Testis (tissue), 3 donors: Measurements from ENCODE around the gene ASMTL. TPM values are rescaled to one million over a fixed set of nuclear protein-coding genes. Genes with fewer than 3 reads are reported as not detected.
A peak's percentile ranks its signal among the peaks of the same experiment; 100 is the strongest.
"Not testable (repeated sequence)": the region's sequence is repeated elsewhere in the genome, so short reads cannot be mapped to it uniquely, and the experiment has no call there.

Source experiments
- DNase-seq: peaks from one replicate; pipeline ENCODE4 v3.0.0-alpha.2; 2019
- H3K27ac ChIP-seq, 2 donors: fragments of 200-600 bp; sonication (generic); one replicate each; pipeline ENCODE4 v1.5.1; 2019
- H3K27me3 ChIP-seq: fragments of 200-600 bp; sonication (generic); one replicate; pipeline ENCODE4 v1.5.1; 2019
- H3K36me3 ChIP-seq: fragments of 200-600 bp; sonication (generic); one replicate; pipeline ENCODE4 v1.5.1; 2017; ENCODE audit warnings: low read depth; ENCODE audit errors: missing control alignments
- H3K4me1 ChIP-seq: fragments of 200-600 bp; sonication (generic); one replicate; pipeline ENCODE4 v1.5.1; 2019
- H3K4me3 ChIP-seq, 2 donors: fragments of 200-600 bp; sonication (generic); one replicate each; pipeline ENCODE4 v1.5.1; 2017 to 2019
- H3K9me3 ChIP-seq: fragments of 200-600 bp; sonication (generic); one replicate; pipeline ENCODE4 v1.5.1; 2017
- CTCF ChIP-seq, 3 experiments: fragments of 450-650 bp in 2 of 3; fragments of 200-600 bp in 1 of 3; sonication (generic) in 1 of 3; IDR thresholded peaks; one replicate each; pipeline ENCODE4 v1.5.1; 2016 to 2019; ENCODE audit warnings: antibody characterized with exemption in 3 of 3, mild to moderate bottlenecking in 2 of 3, moderate library complexity in 1 of 3
- POLR2A ChIP-seq: fragments of 450-650 bp; IDR thresholded peaks from one replicate; pipeline ENCODE4 v1.6.1; 2017; ENCODE audit warnings: antibody characterized with exemption, mild to moderate bottlenecking, moderate library complexity
- WGBS, 2 donors: methylation state at CpG; one replicate each; pipeline ENCODE4 v1.1.5; 2018; 5-methylcytosine and 5-hydroxymethylcytosine counted together
- intact Hi-C: fragments of 100-400 bp; cut with DNase I; formaldehyde crosslinking; loops from one replicate; pipeline ENCODE4 v1.15.1; 2023; ENCODE audit warnings: low total_unique reads
- polyA plus RNA-seq: library from polyadenylated mRNA; stranded (reverse); fragments of 350-450 nt; fragmentation: Illumina TruSeq; extraction: RNeasy Lipid Tissue Mini Kit (QIAGEN cat#74804); gene quantifications from one replicate; pipeline ENCODE4 v1.2.3, GENCODE V29; 2014; ENCODE audit warnings: low read depth, low replicate concordance; ENCODE audit not compliant: insufficient read depth
- total RNA-seq, 2 donors: library from RNA; depleted of rRNA; stranded (reverse); fragments of >200 nt; gene quantifications; one replicate each; pipeline ENCODE4 v1.2.3, GENCODE V29; 2016

Gene ASMTL
- total and polyA plus RNA-seq, 3 donors from 2014 or later: 27.0 to 41.2 (median 31.0) TPM

GRCh38 chrX:1493877-1494510, 41.3 kb upstream of the ASMTL start:
- Histone ChIP-seq H3K4me3 (no peak overlapping the region), H3K4me1 (peaks cover 5% of the 10 kb centered on the region), H3K27ac (no peak overlapping the region), H3K27me3 (no peaks in the 10 kb centered on the region), H3K9me3 (no peaks in the 10 kb centered on the region), H3K36me3 (no peaks in the 10 kb centered on the region)
- DNase-seq: no peak
- TF ChIP-seq POLR2A (no peak), CTCF (IDR thresholded peaks at IDR 0.05) (no peak)
- WGBS, 2 donors: 33 to 47% methylated on average over 7 to 15 of the region's 15 CpGs
- intact Hi-C loops: no loop called here

GRCh38 chrX:1493412-1493811, 40.7 kb upstream of the ASMTL start:
- Histone ChIP-seq H3K9me3 (no peaks in the 10 kb centered on the region), H3K36me3 (no peaks in the 10 kb centered on the region), H3K4me1 (peaks cover 5% of the 10 kb centered on the region), H3K27me3 (no peaks in the 10 kb centered on the region), H3K27ac (no peak overlapping the region), H3K4me3 (no peak overlapping the region)
- no peak for DNase-seq
- 21 to 38% methylated on average over 15 to 16 of the region's 16 CpGs for WGBS, 2 donors
- intact Hi-C loops: no loop called here
- TF ChIP-seq CTCF (IDR thresholded peaks at IDR 0.05) (no peak), POLR2A (no peak)

GRCh38 chrX:1492421-1493012, 39.8 kb upstream of the ASMTL start:
- intact Hi-C loops: no loop called here
- no peak for DNase-seq
- WGBS, 2 donors: 73 to 79% methylated on average over 9 of the region's 9 CpGs

GRCh38 chrX:1491851-1492349, 39.2 kb upstream of the ASMTL start:
- Histone ChIP-seq H3K27ac (no peak overlapping the region), H3K36me3 (no peaks in the 10 kb centered on the region), H3K4me1 (peaks cover 5% of the 10 kb centered on the region), H3K4me3 (no peak overlapping the region), H3K9me3 (no peaks in the 10 kb centered on the region), H3K27me3 (no peaks in the 10 kb centered on the region)
- 55 to 62% methylated on average over 5 to 6 of the region's 6 CpGs for WGBS, 2 donors
- intact Hi-C loops: no loop called here
- peak; percentile 37 for DNase-seq
- TF ChIP-seq CTCF (IDR thresholded peaks at IDR 0.05): no peak
- TF ChIP-seq POLR2A: no peak

More at GRCh38 chrX:1492421-1493012, 39.8 kb upstream of the ASMTL start:
- Histone ChIP-seq H3K9me3 (no peaks in the 10 kb centered on the region), H3K4me3 (no peak overlapping the region), H3K27ac (no peak overlapping the region), H3K4me1 (peaks cover 5% of the 10 kb centered on the region), H3K36me3 (no peaks in the 10 kb centered on the region), H3K27me3 (no peaks in the 10 kb centered on the region)
- TF ChIP-seq POLR2A (no peak), CTCF (IDR thresholded peaks at IDR 0.05) (no peak)

GRCh38 chrX:1491248-1491647, 38.5 kb upstream of the ASMTL start:
- H3K27ac ChIP-seq: not testable (repeated sequence)

GRCh38 chrX:1490723-1491122, 38.0 kb upstream of the ASMTL start:
- DNase-seq, H3K9me3 ChIP-seq, H3K4me1 ChIP-seq, H3K27ac ChIP-seq, intact Hi-C loops, H3K27me3 ChIP-seq, H3K4me3 ChIP-seq, H3K36me3 ChIP-seq: not testable (repeated sequence)
- 79 to 85% methylated on average over 1 of the region's 1 CpG for WGBS, 2 donors

More at GRCh38 chrX:1491248-1491647, 38.5 kb upstream of the ASMTL start:
- H3K4me1 ChIP-seq, H3K27me3 ChIP-seq, DNase-seq, H3K36me3 ChIP-seq, H3K4me3 ChIP-seq, H3K9me3 ChIP-seq, intact Hi-C loops: not testable (repeated sequence)
- WGBS, 2 donors: 59 to 75% methylated on average over 4 of the region's 4 CpGs

GRCh38 chrX:1489354-1489753, 36.6 kb upstream of the ASMTL start:
- H3K4me1 ChIP-seq, H3K27ac ChIP-seq, H3K36me3 ChIP-seq, H3K4me3 ChIP-seq, H3K9me3 ChIP-seq, H3K27me3 ChIP-seq, DNase-seq, intact Hi-C loops: not testable (repeated sequence)
- WGBS, 2 donors: 66 to 67% methylated on average over 5 of the region's 5 CpGs
